Bronchial epithelial cell (primary cell): ENCODE results near the gene CLPSL1. TPM values are rescaled to one million over a fixed set of nuclear protein-coding genes. Genes with fewer than 3 reads are reported as not detected.

Experiments used
- DNase-seq: peaks from one replicate; pipeline ENCODE4 v3.0.0-alpha.2; 2010; ENCODE audit warnings: low read depth
- FAIRE-seq: peaks from 2 replicates; lab custom pipeline; 2011; peaks lifted over from hg19 to GRCh38; lab: Jason Lieb, UNC
- H3K27me3 ChIP-seq: 2 replicates; pipeline ENCODE4 v1.5.1; 2011; ENCODE audit warnings: low read length; ENCODE audit not compliant: control insufficient read depth, insufficient read depth
- H3K36me3 ChIP-seq: 2 replicates; pipeline ENCODE4 v1.5.1; 2011; ENCODE audit warnings: low read length; ENCODE audit not compliant: control insufficient read depth, insufficient read depth
- H3K4me3 ChIP-seq: 2 replicates; pipeline ENCODE4 v1.5.1; 2011; ENCODE audit warnings: mild to moderate bottlenecking, low read depth, low read length, control low read depth
- CTCF ChIP-seq: IDR thresholded peaks from 2 replicates; pipeline ENCODE4 v1.5.1; 2011; ENCODE audit warnings: mild to moderate bottlenecking, moderate library complexity, low read length, control low read depth, inconsistent platforms; ENCODE audit not compliant: insufficient read depth, severe bottlenecking
- total RNA-seq: library from RNA; depleted of rRNA; stranded (reverse); fragments of >200 nt; gene quantifications from 2 replicates; pipeline ENCODE4 v1.2.1, GENCODE V29; 2014

Gene CLPSL1
- total RNA-seq, 1 donor from 2014 or later, result not detected

GRCh38 chr6:35736253-35736894 lies 44.4 kb upstream of the CLPSL1 start:
- H3K27me3 ChIP-seq, result no peaks in the 10 kb centered on the region
- H3K4me3 ChIP-seq, result no peak overlapping the region
- H3K36me3 ChIP-seq, result no peaks in the 10 kb centered on the region
- TF ChIP-seq CTCF, result peak; percentile 94
- no peak for FAIRE-seq
- DNase-seq, result peak; percentile 49

- no peak for TF ChIP-seq CTCF
- H3K27me3 ChIP-seq, result no peaks in the 10 kb centered on the region
- DNase-seq, result no peak
- H3K36me3 ChIP-seq, result no peaks in the 10 kb centered on the region
- H3K4me3 ChIP-seq, result no peak within 1 kb of the TSS
- no peak for FAIRE-seq
Measured at GRCh38 chr6:35736982-35737412, 43.8 kb upstream of the CLPSL1 start, which contains the start of gene ARMC12. ARMC12 (plus strand) TSS chr6:35737032; CDS start chr6:35737109, 77 bp downstream.

GRCh38 chr6:35737413-35738211 lies 43.2 kb upstream of the CLPSL1 start:
- Histone ChIP-seq H3K27me3 (no peaks in the 10 kb centered on the region), H3K36me3 (no peaks in the 10 kb centered on the region), H3K4me3 (no peak overlapping the region)
- FAIRE-seq (no peak), DNase-seq (peak; percentile 77)
- peak; percentile 67 for TF ChIP-seq CTCF

- no peak for FAIRE-seq
- no peak for TF ChIP-seq CTCF
Measured at GRCh38 chr6:35739645-35740524, 40.9 kb upstream of the CLPSL1 start.

GRCh38 chr6:35742842-35743241 lies 38.0 kb upstream of the CLPSL1 start:
- FAIRE-seq (no peak), DNase-seq (no peak)
- TF ChIP-seq CTCF, result no peak
- H3K4me3 ChIP-seq, result no peak overlapping the region
- H3K27me3 ChIP-seq, result no peaks in the 10 kb centered on the region
- H3K36me3 ChIP-seq, result no peaks in the 10 kb centered on the region

More at GRCh38 chr6:35739645-35740524, 40.9 kb upstream of the CLPSL1 start:
- no peaks in the 10 kb centered on the region for H3K36me3 ChIP-seq
- no peak overlapping the region for H3K4me3 ChIP-seq
- DNase-seq, result no peak
- H3K27me3 ChIP-seq, result no peaks in the 10 kb centered on the region
